GM20000 (cell line): ENCODE data around the gene ITPR2.
A peak's percentile ranks its signal among the peaks of the same experiment; 100 is the strongest.

Source experiments
- DNase-seq: peaks from one replicate; pipeline ENCODE4 v3.0.0; 2012; ENCODE audit warnings: low spot score
- CTCF ChIP-seq: IDR thresholded peaks from 2 replicates; pipeline ENCODE4 v1.5.1; 2012; ENCODE audit warnings: mild to moderate bottlenecking, control low read depth; ENCODE audit errors: extremely low read depth, missing control alignments

Gene ITPR2

GRCh38 chr12:26728205-26729050, 104.6 kb downstream of the ITPR2 start:
- DNase-seq = peak; percentile 61
- no peak for TF ChIP-seq CTCF

- no peak for DNase-seq
- no peak for TF ChIP-seq CTCF
Observed at GRCh38 chr12:26727482-26728204, 105.4 kb downstream of the ITPR2 start.

GRCh38 chr12:26726956-26727355, 106.0 kb downstream of the ITPR2 start:
- DNase-seq = no peak
- no peak for TF ChIP-seq CTCF

GRCh38 chr12:26725276-26725916, 107.6 kb downstream of the ITPR2 start:
- TF ChIP-seq CTCF = no peak
- DNase-seq = no peak

GRCh38 chr12:26724309-26724702, 108.7 kb downstream of the ITPR2 start:
- DNase-seq = no peak
- no peak for TF ChIP-seq CTCF

- DNase-seq = peak; percentile 13
- TF ChIP-seq CTCF = no peak
Observed at GRCh38 chr12:26723379-26724308, 109.3 kb downstream of the ITPR2 start.
